ENCODE data around the gene TRAPPC8.
"Not testable (repeated sequence)": the region's sequence is repeated elsewhere in the genome, so short reads cannot be mapped to it uniquely, and the experiment has no call there.

TRAPPC8 gene

DNA sequence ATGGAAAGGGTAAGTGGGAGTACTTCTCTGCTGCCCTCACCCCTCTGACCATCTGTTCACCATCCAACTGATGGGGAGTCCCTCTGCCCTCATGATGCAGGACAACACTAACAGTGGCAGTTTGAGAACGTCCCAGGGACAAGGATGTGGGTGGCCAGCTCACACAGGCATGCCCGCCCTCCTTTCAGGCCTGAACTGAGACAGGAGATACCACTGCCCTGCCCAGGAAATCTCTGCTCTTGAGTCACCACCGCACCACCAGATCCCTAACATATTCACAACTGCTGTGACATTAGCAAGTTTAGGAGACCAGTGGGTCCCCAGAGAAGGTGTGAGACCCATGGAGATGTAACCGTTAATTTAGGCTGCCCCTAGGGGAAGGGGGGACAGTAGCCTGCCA lies 66.2 kb downstream of the TRAPPC8 start:
- H3K27ac ChIP-seq: no peak overlapping the region
- H3K4me3 ChIP-seq: no peak overlapping the region

DNA sequence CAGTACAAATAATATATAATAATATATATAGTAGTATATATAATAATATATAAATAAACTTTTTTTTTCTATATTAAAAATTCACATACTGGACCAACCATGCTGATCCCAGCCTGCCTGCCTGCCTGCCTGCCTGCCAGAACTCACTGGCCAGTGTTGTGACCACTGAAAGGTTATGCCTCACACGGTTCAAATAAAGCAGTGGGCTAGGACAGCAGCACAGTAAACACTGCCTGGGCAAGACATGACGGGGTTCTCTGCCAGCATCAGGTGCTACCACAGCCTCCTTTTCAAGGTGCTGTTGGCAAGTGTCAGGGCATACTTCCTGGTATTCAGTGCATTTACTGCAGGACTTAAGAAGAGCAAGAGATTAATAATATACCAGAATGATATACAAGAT lies 67.6 kb downstream of the TRAPPC8 start:
- H3K27ac ChIP-seq: no peak overlapping the region
- no peak overlapping the region for H3K4me3 ChIP-seq

DNA sequence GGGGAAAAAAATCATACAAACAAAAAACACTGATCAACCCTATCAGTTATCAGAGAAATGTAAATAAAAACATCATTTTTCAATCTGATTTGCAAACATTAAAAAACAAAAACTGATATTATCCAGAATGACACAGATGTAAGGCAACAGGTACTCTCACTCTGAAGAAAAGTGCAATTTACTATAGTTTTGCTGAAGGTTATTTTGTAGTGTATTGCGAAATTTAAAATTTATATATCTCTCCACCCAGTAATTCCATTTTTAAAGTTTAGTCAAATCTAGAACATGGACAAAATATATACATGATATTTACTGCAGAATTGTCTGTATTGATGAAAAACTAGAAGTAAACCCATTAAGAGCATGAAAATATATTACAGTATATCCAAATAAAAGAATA lies 79.8 kb downstream of the TRAPPC8 start:
- Histone ChIP-seq H3K27ac (no peak overlapping the region), H3K4me3 (no peak overlapping the region)

DNA sequence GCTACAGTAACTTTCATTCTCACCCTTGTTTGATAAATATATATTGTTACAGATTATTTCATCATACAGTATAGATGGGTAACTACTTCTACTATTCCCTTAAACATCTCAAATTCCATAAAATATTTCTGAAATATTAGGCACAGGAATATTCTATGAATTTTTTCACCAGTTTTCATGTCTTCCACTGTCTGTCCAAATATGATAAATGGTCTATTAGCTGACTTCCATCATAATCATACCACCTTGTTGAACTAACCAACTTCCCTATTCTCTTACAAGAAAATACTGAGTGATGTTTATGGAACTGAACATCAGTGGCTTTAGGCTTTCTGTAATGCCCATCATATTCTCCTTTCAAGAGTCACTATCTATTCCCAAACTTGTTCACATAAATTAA lies 82.4 kb downstream of the TRAPPC8 start:
- Histone ChIP-seq H3K4me3 (no peak overlapping the region), H3K27ac (no peak overlapping the region)

DNA sequence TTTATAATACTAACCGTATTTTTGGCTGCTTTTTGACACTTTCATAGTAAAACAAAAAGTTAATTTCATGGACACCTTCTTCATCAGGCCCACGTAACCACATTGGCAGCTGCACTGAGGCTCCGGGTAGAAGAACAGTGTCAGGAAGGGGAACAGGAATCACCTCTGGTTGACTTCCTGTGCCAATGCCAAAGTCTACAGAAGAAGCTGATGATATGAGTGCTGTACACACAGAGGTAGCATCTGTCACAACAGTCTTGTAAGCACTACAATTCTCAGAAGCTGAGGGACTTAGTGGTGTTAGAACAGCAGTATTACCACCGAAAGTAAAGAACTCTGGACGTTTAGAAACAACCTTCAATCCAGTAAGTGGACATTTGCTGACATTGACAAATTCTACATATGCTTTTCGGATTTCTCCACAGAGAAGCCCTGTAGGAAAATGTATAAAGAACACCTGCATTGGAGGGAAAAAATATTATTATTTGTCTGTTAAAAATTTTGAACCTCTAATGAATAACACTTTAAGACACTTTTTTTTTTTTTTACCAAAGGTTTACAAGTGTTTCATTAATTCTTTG lies 85.3 kb downstream of the TRAPPC8 start:
- no peak overlapping the region for H3K4me3 ChIP-seq
- H3K27ac ChIP-seq: no peak overlapping the region

DNA sequence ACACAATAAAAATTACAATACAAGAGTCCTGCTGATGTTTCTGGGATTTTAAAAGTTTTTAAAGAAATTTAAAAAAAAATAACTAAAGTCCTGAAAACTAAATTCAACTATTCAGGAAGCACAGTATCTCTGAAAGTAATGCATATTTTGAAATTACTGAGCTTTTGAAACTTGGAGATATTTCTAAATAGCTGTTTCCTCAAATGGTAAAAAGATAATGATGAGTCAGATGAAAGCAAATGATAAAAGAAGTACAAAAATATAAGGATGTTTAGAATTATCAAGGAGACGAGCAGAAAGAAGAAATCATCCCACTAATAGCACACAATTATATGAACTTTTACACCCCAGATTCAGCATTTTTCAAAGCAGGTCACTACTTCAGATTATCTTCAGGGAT lies 92.1 kb downstream of the TRAPPC8 start:
- Histone ChIP-seq H3K4me3 (no peak overlapping the region), H3K27ac (no peak overlapping the region)

DNA sequence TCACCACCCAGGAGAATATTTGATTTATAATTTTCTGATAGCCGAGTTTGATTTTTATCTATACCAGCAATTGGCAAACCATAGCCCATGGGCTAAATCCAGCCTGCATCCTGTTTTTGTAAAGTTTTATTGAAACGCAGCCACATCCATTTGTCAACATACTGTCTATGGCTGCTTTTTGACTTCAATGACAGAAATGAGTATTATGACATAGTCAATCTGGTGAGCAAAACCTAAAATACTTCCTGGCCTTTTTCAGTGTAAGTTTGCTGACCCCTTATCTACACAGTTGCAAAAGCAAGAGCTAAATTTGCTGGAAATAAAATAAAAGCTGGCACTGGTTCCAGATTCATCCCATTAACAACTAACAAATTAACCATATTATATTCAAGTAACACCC lies 102.4 kb downstream of the TRAPPC8 start:
- H3K4me3 ChIP-seq: no peak overlapping the region
- H3K27ac ChIP-seq: no peak overlapping the region

DNA sequence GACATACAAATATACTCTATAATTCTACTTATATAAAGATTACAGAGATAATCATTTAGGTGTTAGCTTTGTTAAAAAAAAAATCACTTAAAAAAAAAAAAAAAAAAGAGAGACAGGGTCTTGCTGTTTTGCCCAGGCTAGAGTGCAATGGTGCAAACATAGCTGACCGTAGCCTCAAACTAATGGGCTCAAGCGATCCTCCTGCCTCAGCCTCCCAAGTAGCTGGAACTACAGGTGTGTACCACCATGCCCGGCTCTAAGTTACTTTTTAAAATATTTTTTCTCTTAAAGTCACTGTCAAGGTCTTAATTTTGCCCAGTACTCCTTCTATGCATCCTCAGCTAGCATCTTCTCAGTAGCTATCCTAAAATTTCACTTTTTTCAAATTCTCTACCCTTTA lies 105.0 kb downstream of the TRAPPC8 start:
- Histone ChIP-seq H3K4me3 (no peak overlapping the region), H3K27ac (no peak overlapping the region)

DNA sequence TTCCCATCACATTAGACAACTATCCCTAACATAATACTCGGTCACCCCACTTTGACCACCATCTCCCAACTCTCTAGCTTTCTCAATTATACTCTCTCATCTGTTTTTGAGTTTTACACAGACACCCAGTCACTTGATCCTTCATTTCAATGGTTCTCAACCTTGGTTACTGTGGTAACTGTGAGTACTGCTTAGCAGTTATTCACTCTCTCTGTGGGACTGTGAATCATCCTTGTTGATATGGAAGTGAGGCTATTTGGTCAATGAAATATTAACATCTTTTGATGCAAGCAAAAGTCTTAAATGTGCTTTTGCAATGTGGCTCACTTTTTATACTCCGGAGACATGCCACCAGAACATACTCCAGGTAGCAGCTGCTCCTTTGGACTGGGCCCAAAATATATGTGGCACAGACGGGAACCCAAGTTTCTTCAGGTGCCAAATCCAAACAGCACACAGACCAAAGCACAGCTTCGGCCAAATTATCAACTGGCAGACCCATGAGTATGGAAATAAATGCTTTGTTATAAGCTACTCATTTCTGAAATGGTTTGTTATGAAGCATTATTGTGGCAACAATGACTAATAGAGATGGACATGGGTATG lies 107.3 kb downstream of the TRAPPC8 start:
- no peak overlapping the region for H3K4me3 ChIP-seq
- H3K27ac ChIP-seq: no peak overlapping the region

DNA sequence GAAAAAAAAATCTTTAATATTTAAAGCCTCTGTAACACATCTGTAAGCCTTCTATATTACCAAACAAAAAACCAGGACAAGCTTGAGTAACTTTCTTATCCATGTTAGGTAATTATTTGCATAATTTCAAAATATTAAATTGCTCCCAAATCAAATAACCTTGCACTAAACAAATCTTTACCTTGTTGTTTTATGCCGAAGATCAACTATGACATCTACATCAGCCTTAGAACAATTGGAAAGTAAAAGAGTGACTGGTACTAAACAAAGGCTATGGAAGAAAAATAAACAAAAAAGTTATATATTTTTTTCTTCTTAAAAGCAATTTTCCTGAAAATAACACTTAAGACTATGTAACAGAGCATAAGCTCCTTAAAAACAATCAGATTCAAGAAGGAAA lies 111.0 kb downstream of the TRAPPC8 start:
- no peak overlapping the region for H3K4me3 ChIP-seq

DNA sequence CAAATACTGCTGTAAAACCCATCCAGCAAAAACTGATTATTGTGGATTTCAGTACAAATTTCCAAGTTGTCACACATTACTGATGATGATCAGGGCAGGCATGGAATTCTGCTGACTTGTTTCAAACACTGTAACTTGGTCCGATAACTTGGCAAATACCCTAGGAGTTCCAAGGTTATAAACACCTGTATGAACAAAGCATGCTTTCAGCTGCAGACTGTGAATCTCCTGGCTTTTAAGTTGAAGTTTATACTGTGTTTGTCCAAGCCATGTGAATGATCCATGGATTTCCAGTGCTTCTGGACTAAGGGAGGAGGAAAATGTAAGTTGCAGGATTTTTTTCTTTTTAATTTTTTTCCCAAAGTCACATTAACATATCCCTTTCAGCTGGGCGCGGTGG lies 112.2 kb downstream of the TRAPPC8 start:
- Histone ChIP-seq H3K4me3 (no peak overlapping the region), H3K27ac (no peak overlapping the region)

More for the DNA sequence above, 111.0 kb downstream of the TRAPPC8 start:
- no peak overlapping the region for H3K27ac ChIP-seq

DNA sequence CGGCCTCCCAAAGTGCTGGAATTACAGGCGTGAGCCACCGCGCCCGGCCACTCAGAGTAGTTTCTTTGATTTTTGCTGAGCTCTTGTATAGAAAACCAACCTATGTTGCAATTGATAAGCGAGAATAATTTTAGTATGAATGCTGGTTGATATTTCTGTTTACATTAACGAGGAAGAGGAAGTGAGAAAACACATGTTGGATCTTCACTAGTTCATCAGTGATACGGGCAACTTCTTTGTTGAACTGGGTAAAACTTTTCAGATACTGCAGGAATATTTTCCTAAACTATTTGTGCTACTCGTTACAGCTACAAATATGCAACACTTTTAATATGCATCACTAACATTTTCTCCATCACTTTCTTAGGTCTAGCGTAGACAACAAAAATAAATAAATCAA lies 114.3 kb downstream of the TRAPPC8 start:
- no peak overlapping the region for H3K4me3 ChIP-seq
- H3K27ac ChIP-seq: no peak overlapping the region

DNA sequence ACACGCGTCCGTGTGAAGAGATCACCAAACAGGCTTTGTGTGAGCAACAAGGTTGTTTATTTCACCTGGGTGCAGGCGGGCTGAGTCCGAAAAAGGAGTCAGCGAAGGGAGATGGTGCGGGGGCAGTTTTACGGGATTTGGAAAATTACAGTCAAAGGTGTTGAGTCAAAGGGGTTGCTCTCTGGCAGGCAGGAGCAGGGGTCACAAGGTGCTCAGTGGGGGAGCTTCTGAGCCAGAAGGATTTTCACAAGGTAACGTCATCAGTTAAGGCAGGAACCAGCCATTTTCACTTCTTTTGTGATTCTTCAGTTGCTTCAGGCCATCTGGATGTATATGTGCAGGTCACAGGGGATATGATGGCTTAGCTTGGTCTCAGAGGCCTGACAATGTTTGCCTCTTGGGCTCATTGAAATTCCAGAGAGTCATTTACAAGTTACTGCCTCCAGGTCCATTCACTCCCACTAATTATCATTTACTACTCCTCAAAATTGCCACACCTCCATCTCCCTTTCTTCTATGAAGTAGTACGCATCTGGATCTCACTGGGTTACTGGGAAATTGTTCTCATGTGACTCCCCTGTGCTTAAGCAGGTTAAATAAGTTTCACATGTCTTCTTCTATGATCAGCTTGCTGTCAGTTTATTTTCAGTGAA lies 116.1 kb downstream of the TRAPPC8 start:
- H3K27ac ChIP-seq, H3K4me3 ChIP-seq: not testable (repeated sequence)

DNA sequence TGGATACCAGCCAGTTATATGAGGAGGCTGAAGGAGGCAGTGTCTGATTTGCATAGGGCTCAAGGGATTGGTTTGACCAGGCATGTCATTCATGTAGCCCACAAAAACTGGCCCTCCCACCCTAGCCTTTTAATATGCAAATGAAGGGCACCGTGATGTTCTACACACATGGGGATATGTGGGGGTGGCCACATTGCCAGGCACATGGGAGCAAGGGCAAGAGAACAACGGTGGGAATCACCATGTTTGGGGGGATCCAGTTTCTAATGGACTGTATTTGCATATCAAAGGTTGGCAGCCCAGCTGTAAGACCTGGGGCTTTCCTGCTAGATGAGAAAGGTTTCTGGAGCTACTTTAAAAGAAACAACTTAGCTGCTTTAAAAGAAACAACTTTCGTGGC lies 117.2 kb downstream of the TRAPPC8 start:
- Histone ChIP-seq H3K4me3 (no peak overlapping the region), H3K27ac (no peak overlapping the region)

DNA sequence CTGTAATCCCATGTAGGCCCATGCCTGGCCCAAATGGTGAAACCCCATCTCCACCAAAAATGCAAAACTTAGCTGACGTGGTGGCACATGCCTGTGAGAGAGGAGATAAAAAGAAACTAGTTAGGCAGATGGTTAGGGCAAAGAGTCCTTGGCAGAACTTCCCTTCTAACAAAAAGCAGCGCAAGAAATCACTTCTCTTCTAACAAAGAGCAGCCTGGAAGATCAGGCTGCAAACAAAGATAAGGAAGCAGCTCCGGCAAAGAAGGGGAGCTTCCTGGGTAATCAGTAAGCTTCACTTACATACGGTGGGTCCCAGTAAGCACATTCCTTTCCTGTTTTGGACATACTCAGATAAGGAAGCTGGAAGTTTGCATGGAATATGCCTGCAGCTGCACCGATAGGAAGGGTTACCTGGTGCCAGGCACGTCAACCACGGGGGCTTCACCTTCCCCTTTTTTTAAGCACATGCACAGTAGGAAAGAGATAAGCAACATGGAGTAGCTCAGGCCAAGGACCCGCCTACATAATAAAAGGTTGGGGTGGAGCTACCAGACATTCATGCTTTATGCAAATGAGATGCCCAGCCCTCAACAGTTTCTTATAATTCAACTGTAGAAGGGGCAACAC lies 121.3 kb downstream of the TRAPPC8 start:
- Histone ChIP-seq H3K4me3 (no peak overlapping the region), H3K27ac (no peak overlapping the region)

DNA sequence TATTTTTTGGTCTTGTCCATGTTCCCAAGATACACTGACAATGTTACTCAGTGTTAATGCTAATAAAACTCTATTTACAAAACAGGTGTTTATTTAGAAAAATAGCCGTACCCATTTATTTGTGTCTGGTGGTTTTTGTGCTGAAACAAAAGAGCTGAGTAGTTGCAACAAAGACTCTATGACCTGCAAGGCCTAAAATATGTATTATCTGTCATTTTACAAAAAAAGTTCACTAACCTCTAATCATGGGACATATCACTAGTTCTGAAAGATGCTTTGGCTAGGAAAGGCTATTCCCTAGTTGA lies 123.1 kb downstream of the TRAPPC8 start:
- Histone ChIP-seq H3K27ac (no peak overlapping the region), H3K4me3 (no peak overlapping the region)

DNA sequence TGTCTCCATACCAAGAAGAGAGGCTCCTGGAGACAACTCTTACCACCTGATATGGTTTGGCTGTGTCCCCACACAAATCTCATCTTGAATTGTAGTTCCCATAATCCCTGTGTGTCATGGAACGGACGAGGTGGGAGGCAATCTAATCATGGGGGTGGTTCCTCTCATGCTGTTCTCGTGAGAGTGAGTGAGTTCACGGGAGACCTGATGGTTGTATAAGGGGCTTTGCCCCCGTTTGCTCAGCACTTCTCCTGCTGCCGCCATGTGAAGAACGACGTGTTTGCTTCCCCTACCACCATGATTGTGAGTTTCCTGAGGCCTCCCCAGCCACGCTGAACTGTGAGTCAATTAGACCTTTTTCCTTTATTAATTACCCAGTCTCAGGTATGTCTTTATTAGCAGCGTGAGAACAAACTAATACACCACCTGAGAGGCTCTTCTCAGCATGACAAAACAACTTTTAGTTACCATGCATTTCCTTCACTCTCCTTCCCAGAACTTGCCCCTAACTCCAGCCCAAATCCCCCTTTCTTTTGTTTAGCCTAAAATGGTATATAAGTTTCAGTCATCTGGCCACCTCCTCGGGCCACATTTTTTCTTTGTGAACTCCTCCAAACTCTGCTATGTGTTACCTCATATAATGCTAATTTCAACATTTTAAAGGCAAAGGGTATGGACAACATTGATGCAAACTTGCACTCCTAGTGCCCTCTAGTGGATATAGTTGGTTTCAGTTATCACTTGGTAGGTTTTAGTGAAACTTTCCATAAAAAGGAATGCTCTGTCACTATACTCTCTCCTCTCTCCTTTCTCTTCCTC lies 123.6 kb downstream of the TRAPPC8 start:
- Histone ChIP-seq H3K4me3 (no peak overlapping the region), H3K27ac (no peak overlapping the region)

DNA sequence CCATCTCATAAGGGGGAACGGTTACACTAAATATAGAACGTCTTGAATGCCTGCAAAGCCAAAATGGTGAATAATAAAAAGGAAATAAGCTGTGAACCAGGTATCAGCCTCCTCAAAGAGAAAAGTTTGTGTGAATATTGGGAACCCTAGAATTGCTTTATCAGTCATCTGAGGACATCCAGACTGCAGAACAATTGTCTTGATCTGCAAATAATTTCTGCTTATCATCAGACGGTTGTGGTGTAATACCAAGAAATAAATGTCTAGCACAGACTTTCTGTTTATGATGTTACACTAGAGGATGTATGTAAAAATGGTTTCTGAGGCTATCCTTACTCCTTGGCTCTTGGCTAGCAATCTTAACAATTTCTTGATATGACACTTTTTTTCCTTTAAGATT lies 128.8 kb downstream of the TRAPPC8 start:
- Histone ChIP-seq H3K27ac (no peak overlapping the region), H3K4me3 (no peak overlapping the region)

DNA sequence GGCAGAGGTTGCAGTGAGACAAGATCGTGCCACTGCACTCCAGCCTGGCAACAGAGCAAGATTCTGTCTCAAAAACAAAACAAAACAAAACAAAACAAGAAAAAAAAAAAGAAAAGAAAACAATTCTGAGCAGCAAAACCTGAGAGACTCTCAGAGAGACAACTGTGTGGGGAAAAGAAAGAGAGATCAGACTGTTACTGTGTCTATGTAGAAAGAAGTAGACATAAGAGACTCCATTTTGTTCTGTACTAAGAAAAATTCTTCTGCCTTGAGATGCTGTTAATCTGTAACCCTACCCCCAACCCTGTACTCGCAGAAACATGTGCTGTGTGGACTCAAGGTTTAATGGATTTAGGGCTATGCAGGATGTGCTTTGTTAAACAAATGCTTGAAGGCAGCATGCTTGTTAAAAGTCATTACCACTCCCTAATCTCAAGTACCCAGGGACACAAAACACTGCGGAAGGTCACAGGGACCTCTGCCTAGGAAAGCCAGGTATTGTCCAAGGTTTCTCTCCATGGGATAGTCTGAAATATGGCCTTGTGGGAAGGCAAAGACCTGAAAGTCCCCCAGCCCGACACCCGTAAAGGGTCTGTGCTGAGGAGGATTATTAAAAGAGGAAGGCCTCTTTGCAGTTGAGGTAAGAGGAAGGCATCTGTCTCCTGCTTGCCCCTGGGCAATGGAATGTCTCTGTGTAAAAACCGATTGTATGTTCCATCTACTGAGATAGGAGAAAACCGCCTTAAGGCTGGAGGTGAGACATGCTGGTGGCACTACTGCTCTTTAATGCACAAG lies 132.4 kb downstream of the TRAPPC8 start:
- H3K27ac ChIP-seq, H3K4me3 ChIP-seq: not testable (repeated sequence)

DNA sequence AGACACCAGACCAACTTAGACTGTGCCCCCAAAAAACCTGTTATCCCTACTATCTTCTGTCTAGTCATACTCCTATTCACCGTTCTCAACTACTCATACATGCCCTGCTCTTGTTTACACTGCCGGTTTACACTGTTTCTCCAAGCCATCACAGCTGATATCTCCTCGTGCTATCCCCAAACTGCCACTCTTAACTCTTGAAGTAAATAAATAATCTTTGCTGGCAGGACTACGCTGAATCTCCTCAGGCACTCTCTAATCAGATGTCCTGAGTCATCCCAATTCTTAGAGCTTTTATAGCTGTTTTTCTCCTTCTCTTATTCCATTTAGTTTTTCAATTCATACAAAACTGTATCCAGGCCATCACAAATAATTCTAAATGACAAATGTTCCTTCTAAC lies 133.9 kb downstream of the TRAPPC8 start:
- H3K27ac ChIP-seq, H3K4me3 ChIP-seq: not testable (repeated sequence)

Data from skin epidermis (tissue), 12 donors.